Adrenal gland (tissue), 12 donors: ENCODE measurements around the gene LBH. TPM values are rescaled to one million over a fixed set of nuclear protein-coding genes. Genes with fewer than 3 reads are reported as not detected.

Experiments used
- DNase-seq, 7 donors: peaks; one replicate each; pipeline ENCODE4 v3.0.0-alpha.2; 2019 to 2020
- H3K27ac ChIP-seq, 5 donors: fragments of 200-600 bp; sonication (generic) in 4 of 5; 1 replicate in 3 of 5; 2 replicates in 2 of 5; pipeline versions ENCODE4 v1.5.1 to v1.8.0; 2016 to 2020; ENCODE audit warnings: mild to moderate bottlenecking in 1 of 5
- H3K27me3 ChIP-seq: fragments of 200-600 bp; 2 replicates; pipeline ENCODE4 v1.8.0; 2021
- H3K36me3 ChIP-seq, 2 donors: fragments of 200-600 bp; replicated peaks in 1 of 2; 1 replicate in 1 of 2; 2 replicates in 1 of 2; pipeline versions ENCODE4 v1.5.1 to v1.8.0; 2018 to 2022
- H3K4me1 ChIP-seq, 2 donors: fragments of 200-600 bp; replicated peaks in 1 of 2; 1 replicate in 1 of 2; 2 replicates in 1 of 2; pipeline versions ENCODE4 v1.5.1 to v1.8.0; 2018 to 2021
- H3K4me3 ChIP-seq, 4 donors: fragments of 200-600 bp; sonication (generic) in 3 of 4; one replicate each; pipeline ENCODE4 v1.5.1; 2016 to 2018
- H3K9me3 ChIP-seq, 3 donors: fragments of 200-600 bp; sonication (generic) in 1 of 3; replicated peaks in 1 of 3; 1 replicate in 2 of 3; 2 replicates in 1 of 3; pipeline versions ENCODE4 v1.5.1 to v1.8.0; 2016 to 2021
- CTCF ChIP-seq, 6 experiments: fragments of 450-650 bp in 4 of 6; fragments of 200-600 bp in 2 of 6; sonication (generic) in 1 of 6; IDR thresholded peaks; 1 replicate in 5 of 6; 2 replicates in 1 of 6; pipeline versions ENCODE4 v1.5.1 to v1.8.0; 2016 to 2021; ENCODE audit warnings: antibody characterized with exemption in 6 of 6, mild to moderate bottlenecking in 2 of 6, moderate library complexity in 1 of 6
- POLR2A ChIP-seq, 2 donors: fragments of 450-650 bp; IDR thresholded peaks; one replicate each; pipeline ENCODE4 v1.6.1; 2017; ENCODE audit warnings: antibody characterized with exemption in 2 of 2, mild to moderate bottlenecking in 2 of 2, moderate library complexity in 1 of 2
- WGBS, 4 donors: extraction: QIAGEN DNeasy Blood & Tissue Kit in 2 of 4; methylation state at CpG; one replicate each; pipeline versions ENCODE4 v1.1.5 to v1.1.7; 2013 to 2017; 5-methylcytosine and 5-hydroxymethylcytosine counted together
- intact Hi-C, 2 donors: fragments of 100-400 bp; cut with DNase I; formaldehyde crosslinking; loops; one replicate each; pipeline versions ENCODE4 v1.14.1 to v1.15.0; 2022 to 2023
- polyA plus RNA-seq, 3 donors: library from polyadenylated mRNA; stranded (reverse); fragments of 200-250 nt in 2 of 3; fragments of 350-450 nt in 1 of 3; fragmentation: Illumina TruSeq in 1 of 3; extraction: RNeasy Lipid Tissue Mini Kit (QIAGEN cat#74804) in 1 of 3; gene quantifications; one replicate each; pipeline ENCODE4 v1.2.3, GENCODE V29; 2013 to 2014
- total RNA-seq, 9 donors: library from RNA; depleted of rRNA in 4 of 9; stranded (reverse); fragments of >200 nt in 4 of 9; fragments of 120-200 nt in 1 of 9; fragmentation: NEBNext Ultra II Directional in 1 of 9; extraction: Animal tissue kit (Norgen Biotek cat#: 25700) in 1 of 9; gene quantifications; one replicate each; pipeline versions ENCODE4 v1.1.0 to v1.2.4, GENCODE V29; 2013 to 2023
- donor health status: healthy with polysubstance abuse.
- donor health status: Bipolar disorder and iron deficiency.
- donor health status: DM: yes; HTN: yes; CAD: no.
- donor health status: DM: no; HTN: no; CAD: no.
- donor health status: DM: no; HTN: no; CAD: no.
- donor health status: DM: yes; HTN: yes; CAD: no.

LBH gene
- total and polyA plus RNA-seq, 12 donors, result 7.6 to 76.4 (median 11.4) TPM

- H3K27me3 ChIP-seq, result no peaks in the 10 kb centered on the region
- intact Hi-C loops, result no loop called here
- TF ChIP-seq POLR2A (IDR thresholded peaks at IDR 0.05) (no peak), CTCF (IDR thresholded peaks at IDR 0.05) (no peak)
- H3K27ac ChIP-seq, result peak overlapping the region in 3 of 5 donors; percentile 58 to 80 (median 74)
- WGBS, 4 donors, result 72 to 82% (median 76%) methylated on average over 10 of the region's 10 CpGs
- peaks cover 4 to 20% of the 10 kb centered on the region in 2 donors for H3K4me1 ChIP-seq
- no peak overlapping the region for H3K4me3 ChIP-seq
- H3K9me3 ChIP-seq, result no peaks in the 10 kb centered on the region
- H3K36me3 ChIP-seq, result no peaks in the 10 kb centered on the region
- DNase-seq, result no peak
Observed at GRCh38 chr2:30226144-30227032, 4.9 kb upstream of the LBH start.

- DNase-seq, result peak in 1 of 7 donors; percentile 28
- 89 to 98% (median 96%) methylated on average over 2 to 3 of the region's 3 CpGs for WGBS, 4 donors
- Histone ChIP-seq H3K4me1 (peaks cover 4 to 35% of the 10 kb centered on the region in 2 donors), H3K36me3 (no peaks in the 10 kb centered on the region), H3K9me3 (no peaks in the 10 kb centered on the region), H3K27me3 (no peaks in the 10 kb centered on the region), H3K27ac (no peak overlapping the region), H3K4me3 (no peak overlapping the region)
- intact Hi-C loops, result no loop called here
- no peak for TF ChIP-seq POLR2A (IDR thresholded peaks at IDR 0.05)
- TF ChIP-seq CTCF (IDR thresholded peaks at IDR 0.05), result no peak
Observed at GRCh38 chr2:30229596-30229995, 1.7 kb upstream of the LBH start.

- no peaks in the 10 kb centered on the region for H3K9me3 ChIP-seq
- WGBS, 4 donors, result 5 to 12% (median 6%) methylated on average over 17 to 50 of the region's 50 CpGs
- no peaks in the 10 kb centered on the region for H3K27me3 ChIP-seq
- intact Hi-C loops, result loop anchor here in 1 of 2 donors (10.0 kb wide), 1 partner anchor 214 kb away; the partner anchor contains the start of gene LCLAT1
- H3K4me1 ChIP-seq, result peaks cover under 1 to 26% of the 10 kb centered on the region in 2 donors
- peak in 1 of 7 donors; percentile 56 for DNase-seq
- peak overlapping the region in 4 of 5 donors; percentile 39 to 86 (median 70) for H3K27ac ChIP-seq
- H3K36me3 ChIP-seq, result no peaks in the 10 kb centered on the region
- H3K4me3 ChIP-seq, result peak overlapping the region in 2 of 4 donors; percentile 56 to 69
- TF ChIP-seq POLR2A (IDR thresholded peaks at IDR 0.05) (no peak), CTCF (IDR thresholded peaks at IDR 0.05) (no peak)
Observed at GRCh38 chr2:30230497-30231211, 680 bp upstream of the LBH start.
